Subcutaneous abdominal adipose tissue (tissue), 5 donors: Measurements from ENCODE around the gene IL1RAPL2.
"Not testable (repeated sequence)": the region's sequence is repeated elsewhere in the genome, so short reads cannot be mapped to it uniquely, and the experiment has no call there.

Experiments used
- H3K27ac ChIP-seq: one replicate; pipeline ENCODE4 v1.7.0; 2013; ENCODE audit warnings: low read depth, mild to moderate bottlenecking, inconsistent platforms, low read length, moderate library complexity
- H3K27me3 ChIP-seq, 5 donors: one replicate each; pipeline ENCODE4 v1.7.0; 2013; ENCODE audit warnings: low read length in 5 of 5, inconsistent platforms in 1 of 5; ENCODE audit not compliant: control insufficient read depth in 5 of 5, insufficient read depth in 4 of 5
- H3K36me3 ChIP-seq, 5 donors: one replicate each; pipeline ENCODE4 v1.7.0; 2013; ENCODE audit warnings: low read length in 5 of 5; ENCODE audit not compliant: control insufficient read depth in 5 of 5, insufficient read depth in 5 of 5
- H3K4me1 ChIP-seq, 5 donors: one replicate each; pipeline ENCODE4 v1.7.0; 2013; ENCODE audit warnings: low read length in 5 of 5, mild to moderate bottlenecking in 3 of 5, moderate library complexity in 1 of 5; ENCODE audit not compliant: control insufficient read depth in 5 of 5, insufficient read depth in 5 of 5
- H3K4me3 ChIP-seq, 5 donors: one replicate each; pipeline ENCODE4 v1.7.0; 2013; ENCODE audit warnings: low read length in 5 of 5, low read depth in 1 of 5
- H3K9ac ChIP-seq, 5 donors: one replicate each; pipeline ENCODE4 v1.7.0; 2013; ENCODE audit warnings: low read length in 5 of 5, mild to moderate bottlenecking in 4 of 5, moderate library complexity in 3 of 5
- H3K9me3 ChIP-seq, 5 donors: one replicate each; pipeline ENCODE4 v1.7.0; 2013; ENCODE audit warnings: low read length in 5 of 5; ENCODE audit not compliant: control insufficient read depth in 5 of 5
- donor health status: healthy.
- donor health status: healthy.
- donor health status: healthy.
- donor health status: healthy.
- donor health status: healthy.

The IL1RAPL2 gene

GRCh38 chrX:105759598-105759997, 1193.6 kb downstream of the IL1RAPL2 start:
- Histone ChIP-seq H3K4me1 (peaks cover 0 to 2% (median 0%) of the 10 kb centered on the region in 5 donors), H3K4me3 (no peak overlapping the region), H3K9ac (no peak overlapping the region)

GRCh38 chrX:105765691-105766090, 1199.7 kb downstream of the IL1RAPL2 start:
- Histone ChIP-seq H3K9me3 (no peaks in the 10 kb centered on the region), H3K27ac (no peak overlapping the region), H3K4me3 (no peak overlapping the region), H3K27me3 (peaks cover 0 to 7% (median 5%) of the 10 kb centered on the region in 5 donors), H3K4me1 (no peaks in the 10 kb centered on the region), H3K36me3 (no peaks in the 10 kb centered on the region), H3K9ac (no peak overlapping the region)

More at GRCh38 chrX:105759598-105759997, 1193.6 kb downstream of the IL1RAPL2 start:
- Histone ChIP-seq H3K9me3 (no peaks in the 10 kb centered on the region), H3K27ac (no peak overlapping the region), H3K27me3 (peaks cover 0 to 11% (median 0%) of the 10 kb centered on the region in 5 donors), H3K36me3 (no peaks in the 10 kb centered on the region)

- no peak overlapping the region for H3K4me3 ChIP-seq
- H3K27ac ChIP-seq = no peak overlapping the region
- no peaks in the 10 kb centered on the region for H3K36me3 ChIP-seq
- no peaks in the 10 kb centered on the region for H3K4me1 ChIP-seq
- no peak overlapping the region for H3K9ac ChIP-seq
- H3K9me3 ChIP-seq = no peaks in the 10 kb centered on the region
- peaks cover 0 to 7% (median 3%) of the 10 kb centered on the region in 5 donors for H3K27me3 ChIP-seq
Measured at GRCh38 chrX:105773801-105774200, 1207.8 kb downstream of the IL1RAPL2 start.

GRCh38 chrX:105775679-105776078, 1209.7 kb downstream of the IL1RAPL2 start:
- Histone ChIP-seq H3K4me3 (no peak overlapping the region), H3K27me3 (peaks cover 0 to 5% (median 2%) of the 10 kb centered on the region in 5 donors), H3K9ac (no peak overlapping the region), H3K9me3 (no peaks in the 10 kb centered on the region), H3K4me1 (no peaks in the 10 kb centered on the region), H3K27ac (no peak overlapping the region), H3K36me3 (no peaks in the 10 kb centered on the region)

DNA sequence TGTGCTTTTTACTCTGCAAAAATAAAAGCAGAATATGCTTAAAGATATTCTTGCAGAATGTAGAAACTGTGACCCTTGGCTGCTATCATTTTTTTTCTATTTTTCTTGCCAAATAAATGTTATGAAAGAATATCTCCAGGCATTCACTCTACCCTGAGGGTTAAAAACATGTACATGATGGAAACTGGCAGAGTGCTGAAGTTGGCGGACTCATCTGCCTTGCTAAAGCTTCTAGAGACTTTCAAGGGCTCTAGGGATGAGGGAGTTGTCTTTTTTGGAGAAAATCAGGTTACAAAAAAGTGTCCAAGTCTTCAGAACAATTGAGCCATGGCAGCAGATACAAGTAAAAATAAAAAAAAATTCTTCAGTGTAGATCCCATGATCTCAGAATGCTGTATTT, 1215.8 kb downstream of the IL1RAPL2 start:
- H3K27ac ChIP-seq = no peak overlapping the region
- H3K9me3 ChIP-seq = peaks cover 0 to 4% (median 4%) of the 10 kb centered on the region in 5 donors
- peaks cover 0 to 4% (median 0%) of the 10 kb centered on the region in 5 donors for H3K27me3 ChIP-seq
- peaks cover 0 to 5% (median 0%) of the 10 kb centered on the region in 5 donors for H3K4me1 ChIP-seq
- H3K9ac ChIP-seq = no peak overlapping the region
- H3K4me3 ChIP-seq = no peak overlapping the region
- no peaks in the 10 kb centered on the region for H3K36me3 ChIP-seq

GRCh38 chrX:105796877-105797276, 1230.9 kb downstream of the IL1RAPL2 start:
- H3K4me3 ChIP-seq, H3K9ac ChIP-seq, H3K4me1 ChIP-seq, H3K27me3 ChIP-seq, H3K27ac ChIP-seq, H3K36me3 ChIP-seq, H3K9me3 ChIP-seq: not testable (repeated sequence)

DNA sequence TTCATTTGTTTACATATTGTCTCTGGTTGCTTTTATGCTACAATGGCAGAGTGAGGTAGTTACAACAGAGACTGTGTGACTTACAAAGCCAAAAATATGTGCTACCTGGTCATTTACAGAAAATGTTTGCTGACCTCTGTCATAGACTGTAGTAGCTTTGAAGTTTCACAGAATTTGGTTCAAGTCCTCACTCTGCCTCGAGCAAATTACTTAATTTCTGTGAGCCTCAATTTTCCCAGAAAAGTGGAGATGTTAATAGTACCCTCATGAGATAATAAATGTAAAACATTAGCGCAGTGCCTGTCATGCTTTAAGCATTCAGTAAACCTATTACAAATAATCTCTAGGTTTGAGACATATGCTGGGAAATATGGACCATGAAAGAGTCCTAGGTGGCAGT, 1237.9 kb downstream of the IL1RAPL2 start:
- no peaks in the 10 kb centered on the region for H3K4me1 ChIP-seq
- no peaks in the 10 kb centered on the region for H3K9me3 ChIP-seq
- H3K27me3 ChIP-seq = no peaks in the 10 kb centered on the region
- H3K27ac ChIP-seq = no peak overlapping the region
- H3K36me3 ChIP-seq = no peaks in the 10 kb centered on the region
- H3K4me3 ChIP-seq = no peak overlapping the region
- H3K9ac ChIP-seq = no peak overlapping the region

GRCh38 chrX:105805655-105806054, 1239.7 kb downstream of the IL1RAPL2 start:
- H3K9ac ChIP-seq, H3K36me3 ChIP-seq, H3K27me3 ChIP-seq, H3K27ac ChIP-seq, H3K9me3 ChIP-seq, H3K4me3 ChIP-seq, H3K4me1 ChIP-seq: not testable (repeated sequence)

GRCh38 chrX:105816517-105816916, 1250.5 kb downstream of the IL1RAPL2 start:
- H3K9ac ChIP-seq = no peak overlapping the region
- H3K4me1 ChIP-seq = peaks cover 0 to 3% (median 0%) of the 10 kb centered on the region in 5 donors
- peaks cover 12 to 30% (median 13%) of the 10 kb centered on the region in 5 donors for H3K27me3 ChIP-seq
- no peak overlapping the region for H3K27ac ChIP-seq
- no peaks in the 10 kb centered on the region for H3K36me3 ChIP-seq
- H3K9me3 ChIP-seq = no peaks in the 10 kb centered on the region
- no peak overlapping the region for H3K4me3 ChIP-seq
